ENCODE measurements around the gene VWA3A. TPM values are rescaled to one million over a fixed set of nuclear protein-coding genes. Genes with fewer than 3 reads are reported as not detected.

VWA3A gene
- total RNA-seq, 4 donors from 2014 or later, result 0.35 to 0.40 TPM; not detected in 2

DNA sequence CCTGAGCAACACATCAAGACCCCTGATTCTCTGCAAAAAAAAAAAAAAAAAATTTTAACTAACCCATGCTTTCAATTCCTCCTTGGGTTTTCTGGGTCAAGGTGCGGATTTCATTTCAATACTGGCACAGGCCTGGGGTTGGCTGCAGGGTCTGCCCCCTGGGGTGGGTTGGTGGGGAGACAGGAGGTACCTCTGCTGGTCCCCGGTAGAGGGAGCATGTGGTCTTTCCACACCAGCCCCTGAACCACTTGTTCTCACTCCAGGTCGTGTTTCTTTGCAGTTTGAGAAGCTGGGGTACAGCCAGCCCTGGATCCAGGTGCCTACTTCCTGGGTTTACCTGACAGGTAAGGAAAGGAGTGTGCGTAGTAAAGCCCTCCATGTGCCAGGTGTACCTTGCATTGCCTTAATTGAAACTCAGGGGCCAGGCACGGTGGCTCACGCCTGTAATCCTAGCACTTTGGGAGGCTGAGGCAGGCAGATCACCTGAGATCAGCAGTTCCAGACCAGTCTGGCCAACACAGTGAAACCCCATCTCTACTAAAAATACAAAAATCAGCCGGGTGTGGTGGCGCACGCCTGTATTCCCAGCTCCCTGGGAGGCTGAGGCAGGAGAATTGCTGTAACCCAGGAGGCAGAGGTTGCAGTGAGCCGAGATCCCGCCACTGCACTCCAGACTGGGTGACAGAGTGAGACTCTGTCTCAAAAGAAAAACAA lies 91.7 kb downstream of the VWA3A start:
- no peaks in the 10 kb centered on the region for H3K36me3 ChIP-seq
- TF ChIP-seq POLR2AphosphoS5 (IDR thresholded peaks at IDR 0.05), result no peak
- TF ChIP-seq, protein P1, sequence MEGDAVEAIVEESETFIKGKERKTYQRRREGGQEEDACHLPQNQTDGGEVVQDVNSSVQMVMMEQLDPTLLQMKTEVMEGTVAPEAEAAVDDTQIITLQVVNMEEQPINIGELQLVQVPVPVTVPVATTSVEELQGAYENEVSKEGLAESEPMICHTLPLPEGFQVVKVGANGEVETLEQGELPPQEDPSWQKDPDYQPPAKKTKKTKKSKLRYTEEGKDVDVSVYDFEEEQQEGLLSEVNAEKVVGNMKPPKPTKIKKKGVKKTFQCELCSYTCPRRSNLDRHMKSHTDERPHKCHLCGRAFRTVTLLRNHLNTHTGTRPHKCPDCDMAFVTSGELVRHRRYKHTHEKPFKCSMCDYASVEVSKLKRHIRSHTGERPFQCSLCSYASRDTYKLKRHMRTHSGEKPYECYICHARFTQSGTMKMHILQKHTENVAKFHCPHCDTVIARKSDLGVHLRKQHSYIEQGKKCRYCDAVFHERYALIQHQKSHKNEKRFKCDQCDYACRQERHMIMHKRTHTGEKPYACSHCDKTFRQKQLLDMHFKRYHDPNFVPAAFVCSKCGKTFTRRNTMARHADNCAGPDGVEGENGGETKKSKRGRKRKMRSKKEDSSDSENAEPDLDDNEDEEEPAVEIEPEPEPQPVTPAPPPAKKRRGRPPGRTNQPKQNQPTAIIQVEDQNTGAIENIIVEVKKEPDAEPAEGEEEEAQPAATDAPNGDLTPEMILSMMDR (IDR thresholded peaks at IDR 0.05), result no peak
- TF ChIP-seq EP300 (IDR thresholded peaks at IDR 0.05), result no peak
- no peak for TF ChIP-seq POLR2A (IDR thresholded peaks at IDR 0.05)
- WGBS, 2 donors (ENCODE audit: low coverage in 1 of 2), result 95% methylated on average over 4 of the region's 11 CpGs; no CpG with 5 or more reads in 1 of the 2 donors
- H3K4me1 ChIP-seq, result peaks cover 0 to 10% (median 3%) of the 10 kb centered on the region in 3 donors
- no peak for ATAC-seq
- no peak overlapping the region for H3K27ac ChIP-seq
- no peaks in the 10 kb centered on the region for H3K9me3 ChIP-seq
- H3K27me3 ChIP-seq, result no peaks in the 10 kb centered on the region
- no peak overlapping the region for H3K4me3 ChIP-seq

GRCh38 chr16:22184615-22184968 lies 92.3 kb downstream of the VWA3A start:
- ATAC-seq, result no peak
- Histone ChIP-seq H3K27ac (no peak overlapping the region), H3K9me3 (no peaks in the 10 kb centered on the region), H3K27me3 (no peaks in the 10 kb centered on the region), H3K4me3 (no peak overlapping the region), H3K4me1 (peaks cover 0 to 15% (median 6%) of the 10 kb centered on the region in 3 donors), H3K36me3 (no peaks in the 10 kb centered on the region)
- TF ChIP-seq POLR2AphosphoS5 (IDR thresholded peaks at IDR 0.05) (no peak), POLR2A (IDR thresholded peaks at IDR 0.05) (no peak), EP300 (IDR thresholded peaks at IDR 0.05) (no peak)
- TF ChIP-seq, protein P1 (IDR thresholded peaks at IDR 0.05), result no peak
- WGBS, 2 donors (ENCODE audit: low coverage in 1 of 2), result no CpG with 5 or more reads among the region's 6 CpGs

GRCh38 chr16:22186517-22186916 lies 94.2 kb downstream of the VWA3A start:
- Histone ChIP-seq H3K27me3 (no peaks in the 10 kb centered on the region), H3K36me3 (no peaks in the 10 kb centered on the region), H3K27ac (no peak overlapping the region), H3K4me1 (peaks cover 0 to 23% (median 11%) of the 10 kb centered on the region in 3 donors), H3K9me3 (no peaks in the 10 kb centered on the region), H3K4me3 (no peak overlapping the region)
- ATAC-seq, result no peak
- TF ChIP-seq POLR2AphosphoS5 (IDR thresholded peaks at IDR 0.05) (no peak), EP300 (IDR thresholded peaks at IDR 0.05) (no peak), POLR2A (IDR thresholded peaks at IDR 0.05) (no peak)
- TF ChIP-seq, protein P1 (IDR thresholded peaks at IDR 0.05), result no peak
- 80% methylated on average over 1 of the region's 3 CpGs; no CpG with 5 or more reads in 1 of the 2 donors for WGBS, 2 donors (ENCODE audit: low coverage in 1 of 2)

GRCh38 chr16:22188267-22188594 lies 95.9 kb downstream of the VWA3A start:
- no peak for ATAC-seq
- Histone ChIP-seq H3K27me3 (no peaks in the 10 kb centered on the region), H3K4me1 (peaks cover 0 to 40% (median 11%) of the 10 kb centered on the region in 3 donors), H3K27ac (peak overlapping the region in 3 of 4 donors; percentile 91 to 98 (median 95)), H3K36me3 (no peaks in the 10 kb centered on the region), H3K4me3 (no peak overlapping the region), H3K9me3 (no peaks in the 10 kb centered on the region)
- WGBS, 2 donors (ENCODE audit: low coverage in 1 of 2), result 73 to 79% methylated on average over 2 of the region's 2 CpGs
- TF ChIP-seq EP300 (IDR thresholded peaks at IDR 0.05) (no peak), POLR2AphosphoS5 (IDR thresholded peaks at IDR 0.05) (no peak), POLR2A (IDR thresholded peaks at IDR 0.05) (no peak)
- TF ChIP-seq, protein P1 (IDR thresholded peaks at IDR 0.05), result no peak

All from gastroesophageal sphincter (tissue), 4 donors.